NCI-H2196 (cell line): ENCODE results near the gene MSH3.
"Not testable (repeated sequence)": the region's sequence is repeated elsewhere in the genome, so short reads cannot be mapped to it uniquely, and the experiment has no call there.

ENCODE experiments used
- DNase-seq: peaks from one replicate; lab custom pipeline; 2025; ENCODE audit not compliant: unreplicated experiment; lab: John Stamatoyannopoulos, UW

The MSH3 gene

DNA sequence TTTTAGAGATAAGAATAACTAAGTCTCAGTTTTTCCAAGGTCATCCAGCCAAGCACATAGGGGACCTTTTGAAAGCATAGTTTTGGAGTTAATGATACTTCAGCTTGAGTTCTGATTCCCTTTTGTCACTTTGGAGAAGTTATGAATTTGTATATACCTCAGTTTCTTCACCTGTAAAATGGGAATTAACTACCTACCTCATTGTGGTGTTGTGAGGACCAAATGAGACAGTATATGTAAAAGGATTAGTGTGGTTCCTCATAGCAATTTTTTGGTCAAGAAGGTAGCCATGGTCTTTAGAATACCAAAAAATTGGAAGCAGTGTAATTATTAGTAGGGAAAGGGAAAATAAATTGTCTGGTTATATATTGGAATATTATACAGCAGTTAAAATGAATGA is 98.0 kb downstream of the MSH3 start:
- DNase-seq = no peak

DNA sequence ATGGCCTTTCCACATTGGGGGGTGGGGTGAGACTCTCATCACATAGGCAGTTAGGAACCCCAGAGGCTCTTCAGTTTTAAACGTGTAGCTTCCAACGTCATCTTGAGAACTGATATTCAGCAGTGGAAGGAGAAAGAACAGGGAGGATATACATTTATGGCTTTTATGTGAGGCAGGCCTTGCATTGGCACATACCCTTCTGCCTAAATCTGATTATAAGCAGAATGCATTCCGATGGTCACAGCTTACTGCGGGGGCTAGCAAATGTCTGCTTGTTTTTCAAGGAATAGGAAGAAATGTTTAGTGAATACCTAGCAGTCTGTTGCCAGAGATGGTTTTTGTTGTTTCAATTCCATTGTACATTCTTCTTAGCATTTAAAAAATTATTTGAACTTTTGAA is 99.3 kb downstream of the MSH3 start:
- DNase-seq = no peak

DNA sequence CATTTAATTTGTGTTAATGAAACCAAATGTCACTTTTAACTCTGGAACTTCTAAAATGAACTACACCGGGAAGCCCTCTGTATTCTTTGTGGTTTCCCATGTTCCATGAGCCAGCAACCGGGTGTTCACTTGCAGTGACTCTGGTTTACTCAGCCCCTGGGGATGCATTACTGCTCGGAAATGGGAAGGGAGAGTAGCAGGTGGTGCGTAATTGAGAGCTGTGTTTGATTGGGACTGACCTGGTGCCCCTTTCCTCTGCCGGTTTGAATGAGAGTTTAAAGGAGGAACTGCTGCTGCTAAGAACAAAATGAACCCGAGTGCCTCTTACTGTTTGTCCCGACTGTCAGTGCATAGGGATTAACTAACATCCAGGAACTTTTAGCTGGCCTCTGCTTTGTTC is 100.4 kb downstream of the MSH3 start:
- no peak for DNase-seq

DNA sequence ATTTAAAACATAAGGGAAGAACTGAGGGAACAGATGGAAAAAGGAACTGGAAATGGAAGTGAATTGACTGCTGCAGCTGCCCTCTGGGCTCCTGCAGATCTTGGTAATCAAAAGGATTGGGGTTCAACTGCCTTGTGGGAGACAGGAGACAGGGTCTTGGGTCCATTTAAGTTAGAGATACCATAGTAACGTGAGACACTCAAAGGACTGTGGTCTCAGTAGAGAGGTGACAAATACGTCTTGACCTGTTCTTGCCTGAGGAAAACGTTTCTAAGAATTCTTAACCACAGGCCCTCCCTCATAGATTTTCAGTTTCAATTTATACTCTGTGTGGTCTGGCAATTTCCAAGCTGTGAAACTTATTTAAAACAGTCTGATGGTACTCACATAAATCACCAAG is 101.2 kb downstream of the MSH3 start:
- no peak for DNase-seq

DNA sequence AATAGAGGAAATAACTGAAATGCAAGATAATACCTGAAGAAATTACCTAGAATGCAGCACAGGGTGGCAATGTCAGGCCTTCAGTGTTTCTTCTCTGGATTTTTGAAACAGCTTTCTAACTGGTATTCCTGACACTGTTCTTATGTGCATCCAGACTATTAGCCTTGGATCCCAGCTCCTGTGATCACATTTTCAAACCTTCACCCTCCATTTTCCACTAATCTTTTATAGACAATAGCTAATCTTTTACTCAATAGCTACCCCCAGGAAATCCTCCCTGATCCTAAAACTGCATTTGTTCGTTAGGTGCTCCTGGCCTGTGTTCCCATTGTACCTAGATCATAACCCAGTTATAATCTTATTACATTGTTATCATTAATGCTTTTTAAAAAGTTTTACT is 101.8 kb downstream of the MSH3 start:
- DNase-seq = no peak

DNA sequence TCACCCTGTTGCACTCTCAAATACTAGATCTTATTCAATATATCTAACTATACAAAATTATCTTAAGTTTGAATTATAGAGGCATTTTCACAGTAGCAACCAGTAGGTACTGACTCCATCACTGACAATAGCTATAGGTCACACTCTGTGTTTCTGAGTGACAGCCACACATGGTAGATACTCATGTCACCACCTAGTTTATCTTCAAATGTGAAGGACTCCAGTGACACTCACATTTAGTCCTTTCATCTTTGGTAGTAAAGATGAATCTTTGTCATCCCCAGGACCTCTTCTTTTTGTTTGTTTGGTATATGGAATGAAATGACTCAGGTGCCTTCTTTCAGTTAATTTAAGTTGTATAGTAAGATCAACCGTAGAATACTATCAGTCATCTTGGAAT is 102.8 kb downstream of the MSH3 start:
- DNase-seq = no peak

DNA sequence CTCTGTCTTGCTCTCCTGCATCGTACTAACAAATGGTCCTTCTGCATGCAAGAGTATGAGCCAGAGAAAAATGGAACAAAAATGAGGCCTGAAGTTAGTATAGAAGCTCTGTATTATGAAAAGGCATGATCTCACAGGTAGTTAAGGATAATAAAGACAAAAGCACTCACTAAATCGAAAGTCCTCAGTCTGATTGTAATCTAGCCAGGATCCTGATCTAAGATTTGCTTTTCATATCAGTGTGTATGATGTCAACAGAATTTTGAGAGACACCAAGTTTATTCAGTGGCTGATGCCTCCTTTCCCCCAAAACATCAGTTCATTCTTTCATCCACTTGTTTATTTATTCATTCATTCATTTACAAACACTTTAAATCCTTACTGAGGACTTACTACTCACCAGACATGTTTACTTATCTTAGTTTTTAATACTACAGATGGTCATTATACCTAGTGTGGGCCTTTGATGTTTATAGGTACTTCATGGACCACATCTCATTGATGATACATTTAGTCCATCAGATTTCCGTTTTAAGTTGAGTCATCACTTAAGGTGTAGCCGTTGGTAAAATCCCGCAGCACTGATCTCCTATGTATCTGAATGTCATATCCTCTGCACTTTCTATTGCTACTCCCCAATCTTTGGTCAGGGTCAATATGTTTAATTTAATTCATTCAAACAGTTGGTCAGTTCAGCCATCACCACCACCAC is 105.6 kb downstream of the MSH3 start:
- DNase-seq = no peak

DNA sequence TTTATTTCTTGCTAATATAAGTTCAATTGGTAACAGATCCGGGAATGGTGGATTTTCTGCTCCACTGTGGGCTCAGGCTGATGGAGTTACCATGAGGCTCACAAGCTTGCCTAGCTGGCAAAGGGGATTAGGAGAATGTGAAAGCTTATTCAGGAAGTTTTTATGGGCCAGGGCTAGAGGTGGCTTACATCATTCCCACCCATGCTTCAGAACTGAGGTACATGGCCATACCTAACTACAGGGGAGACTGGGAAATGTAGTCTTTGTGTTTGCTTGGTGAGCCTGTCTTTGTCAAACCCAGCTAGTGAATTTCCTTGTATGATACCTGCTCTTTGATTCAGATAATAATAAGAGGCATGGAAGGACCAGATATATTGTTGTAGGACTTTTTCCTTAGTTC is 106.2 kb downstream of the MSH3 start:
- no peak for DNase-seq

DNA sequence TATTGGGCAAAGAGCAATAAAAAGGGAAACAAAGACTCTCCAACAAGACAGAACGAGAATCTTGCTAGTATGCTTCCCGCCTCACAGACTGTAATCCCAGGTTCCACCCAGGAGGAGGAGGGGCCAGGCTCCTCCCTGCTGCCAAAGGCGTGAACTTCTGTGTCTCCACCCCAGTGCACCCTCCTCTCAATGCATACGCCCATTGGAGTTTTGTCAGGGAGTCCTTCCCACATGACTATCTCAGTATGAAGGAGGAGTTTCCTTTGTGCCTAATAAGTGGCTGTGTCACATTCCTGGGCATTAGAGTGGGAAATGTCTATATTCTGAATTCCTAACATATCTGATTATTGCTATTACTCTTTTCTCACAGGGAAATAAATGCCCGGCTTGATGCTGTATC is 106.7 kb downstream of the MSH3 start:
- no peak for DNase-seq

DNA sequence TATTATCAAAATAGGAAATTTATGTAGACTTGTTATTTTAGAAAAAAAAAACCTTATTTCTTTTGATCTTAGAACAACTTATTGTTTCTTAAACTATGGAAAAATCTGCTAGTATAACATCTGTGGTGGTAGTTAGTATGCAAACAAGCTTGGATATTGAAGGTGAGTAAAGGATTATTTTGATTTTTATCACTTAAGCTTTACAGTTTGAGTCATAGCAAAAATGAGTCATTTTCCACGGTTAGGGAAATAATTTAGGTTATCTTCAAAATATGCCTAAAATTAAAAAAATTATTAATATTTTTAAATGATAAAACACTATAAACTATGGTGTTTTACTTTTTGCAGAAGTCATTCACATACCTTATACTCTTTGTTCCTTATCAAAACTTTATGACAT is 107.5 kb downstream of the MSH3 start:
- DNase-seq = no peak

DNA sequence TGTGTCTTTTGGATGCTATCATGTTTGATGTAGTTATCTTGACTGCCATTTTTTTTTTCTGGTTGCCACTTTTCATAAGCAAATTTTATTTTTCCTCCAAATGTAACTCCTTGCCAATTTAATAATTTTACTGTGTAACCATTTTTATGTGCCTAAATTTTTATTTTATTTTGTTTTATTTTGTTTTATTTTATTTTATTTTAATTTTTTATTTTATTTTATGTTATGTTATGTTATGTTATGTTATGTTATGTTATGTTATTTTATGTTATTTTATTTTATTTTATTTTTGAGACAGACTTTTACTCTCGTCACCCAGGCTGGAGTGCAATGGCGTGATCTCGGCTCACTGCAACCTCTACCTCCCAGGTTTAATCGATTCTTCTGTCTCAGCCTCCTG is 108.1 kb downstream of the MSH3 start:
- DNase-seq = no peak

DNA sequence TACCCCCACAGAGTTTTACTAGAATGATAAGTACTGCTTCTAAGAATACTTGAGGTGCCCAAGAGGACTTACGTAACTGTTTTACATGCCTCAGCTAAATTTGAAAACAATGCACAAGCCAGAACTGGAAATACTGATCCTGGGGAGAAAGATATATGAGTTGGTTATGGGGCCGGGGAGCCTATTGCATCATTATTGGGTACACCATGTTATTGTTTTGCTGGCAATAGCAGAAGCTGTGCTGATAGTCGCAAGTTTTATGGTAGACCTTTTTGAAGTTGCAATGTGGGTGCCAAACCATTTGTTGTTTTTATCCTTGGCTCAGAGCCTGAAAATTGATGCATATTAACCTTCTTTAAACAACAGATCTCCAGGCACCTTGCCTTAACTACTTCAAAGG is 108.8 kb downstream of the MSH3 start:
- DNase-seq = no peak

DNA sequence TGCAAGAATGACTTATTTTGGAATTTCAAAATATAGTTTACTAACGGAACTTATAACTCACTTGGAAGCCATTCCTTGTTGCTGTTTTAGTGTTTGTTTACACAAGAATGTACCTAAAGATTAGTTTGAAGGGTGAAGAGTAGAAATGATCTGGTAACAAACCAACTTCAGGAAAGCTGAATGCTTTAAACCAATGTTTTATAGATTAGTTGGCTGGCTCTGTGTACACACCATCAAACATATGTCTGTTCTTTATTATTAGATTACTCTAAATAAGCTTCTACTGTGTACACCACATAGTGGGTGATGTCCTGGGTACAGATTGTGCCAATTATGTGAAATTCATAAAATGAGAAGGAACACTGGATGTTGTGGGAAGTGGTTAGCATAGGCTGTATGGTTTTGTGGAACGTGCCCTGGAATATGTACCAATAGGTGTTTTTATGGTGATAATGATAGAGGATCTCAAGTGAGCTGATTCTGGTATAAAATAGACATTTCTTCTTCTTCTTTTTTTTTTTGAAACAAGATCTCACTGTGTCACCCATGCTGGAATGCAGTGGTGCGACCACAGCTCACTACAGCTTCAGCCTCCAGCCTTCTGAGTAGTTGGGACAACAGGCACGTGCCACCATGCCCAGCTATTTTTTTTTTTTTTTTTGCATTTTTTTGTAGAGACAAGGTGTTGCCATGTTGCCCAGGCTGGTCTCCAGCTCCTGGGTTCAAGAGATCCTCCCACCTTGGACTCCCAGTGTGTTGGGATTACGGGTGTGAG is 109.6 kb downstream of the MSH3 start:
- no peak for DNase-seq

DNA sequence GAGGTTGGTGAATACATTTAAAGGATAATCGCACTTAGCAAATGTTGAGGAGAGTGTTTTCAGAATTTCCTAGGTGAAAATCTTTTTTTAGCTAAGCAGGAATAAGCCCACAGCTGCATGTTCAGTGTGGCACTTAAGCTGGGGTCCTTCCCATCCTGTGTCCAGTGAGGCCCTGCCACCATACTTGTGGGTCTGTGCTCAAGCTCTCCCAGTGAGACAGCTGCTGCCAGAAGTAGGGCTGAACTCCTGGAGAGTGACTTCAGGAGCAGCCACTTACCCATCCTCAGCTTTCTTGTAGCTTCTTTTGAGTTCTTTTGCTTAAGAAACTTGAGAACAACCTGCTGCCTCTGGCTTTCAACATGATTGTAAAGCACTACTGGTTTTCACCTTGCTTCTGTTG is 110.3 kb downstream of the MSH3 start:
- DNase-seq = no peak

DNA sequence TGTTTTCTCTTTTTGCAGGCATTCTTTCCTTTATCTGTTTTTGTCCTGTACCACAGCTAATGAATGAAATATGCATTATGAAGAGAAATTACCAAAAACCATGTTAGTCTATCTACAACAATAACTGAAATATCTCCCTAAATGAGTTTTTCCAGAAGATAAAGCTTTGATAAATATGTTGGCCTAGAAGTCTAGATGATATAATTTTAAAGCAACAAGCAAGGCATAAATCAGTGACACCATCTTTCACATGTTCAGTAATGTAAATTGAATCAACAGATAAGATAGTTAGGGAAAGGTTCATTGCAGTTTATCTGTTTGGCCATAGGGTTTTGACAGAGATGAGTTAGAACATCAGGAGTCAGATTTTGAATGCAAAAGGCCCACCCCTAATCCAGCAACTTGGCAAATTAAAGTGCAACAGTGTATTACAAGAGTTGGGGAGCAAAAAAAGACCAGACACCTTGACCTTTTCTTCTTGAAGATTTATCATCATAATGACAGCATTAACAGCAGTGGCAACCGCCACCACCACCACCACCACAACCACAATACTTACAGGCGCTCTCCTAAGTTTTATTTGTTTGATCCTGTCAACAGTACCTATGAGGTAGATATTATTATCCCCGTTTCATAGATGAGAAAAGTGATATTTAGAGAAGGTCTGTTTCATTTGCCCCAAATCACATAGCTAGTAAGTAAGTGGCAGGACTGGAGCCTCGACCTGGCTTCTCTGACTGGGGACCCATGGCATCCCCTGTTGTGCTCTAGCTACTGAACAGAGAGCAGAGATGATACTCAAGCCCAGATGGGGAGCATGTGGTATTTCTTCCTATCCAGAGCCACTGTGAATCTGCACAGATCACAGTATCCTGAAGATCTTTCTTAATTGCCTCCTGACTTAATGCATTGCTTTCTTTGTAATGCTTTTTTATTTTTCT is 123.2 kb downstream of the MSH3 start:
- DNase-seq = no peak

DNA sequence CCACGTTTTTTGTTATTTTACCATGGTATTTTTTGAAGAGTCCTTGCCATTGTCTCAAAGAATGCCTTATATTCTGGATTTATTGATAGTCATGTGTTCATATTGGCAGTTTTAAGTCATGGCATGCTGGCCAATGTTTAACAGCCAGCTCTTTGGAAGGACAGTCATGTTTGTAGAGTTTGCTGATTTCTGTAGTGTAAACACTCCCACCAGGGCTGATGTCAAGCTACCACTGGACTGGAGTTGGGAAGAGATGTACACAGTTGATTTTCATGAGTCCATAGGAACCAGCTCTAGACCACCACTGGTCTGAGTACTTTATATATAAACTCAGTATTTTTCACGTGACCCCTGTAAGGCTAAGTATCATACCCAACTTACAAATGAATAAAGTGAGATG is 125.6 kb downstream of the MSH3 start:
- no peak for DNase-seq

DNA sequence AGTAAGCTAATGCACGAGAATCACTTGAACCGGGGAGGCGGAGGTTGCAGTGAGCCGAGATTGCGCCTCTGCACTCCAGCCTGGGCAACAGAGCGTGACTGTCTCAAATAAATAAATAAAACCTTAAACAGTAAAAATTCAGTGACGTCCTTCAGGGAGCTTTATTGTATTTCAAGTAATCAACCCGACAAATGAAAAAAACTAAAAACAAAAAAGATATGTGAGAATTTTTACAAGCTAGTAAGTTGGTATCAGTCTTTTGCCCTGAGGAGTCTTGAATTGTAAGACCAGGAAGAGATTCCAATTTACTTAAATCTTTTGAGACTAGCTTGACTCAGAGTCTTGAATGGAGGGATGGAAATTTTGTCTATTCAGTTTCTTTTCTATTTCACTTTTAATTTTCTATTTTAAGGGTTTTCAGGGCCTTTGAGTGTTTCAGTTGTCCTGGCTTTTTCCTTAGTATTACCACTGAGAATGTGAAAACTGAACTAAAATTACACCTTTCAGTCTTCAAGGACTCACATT is 126.4 kb downstream of the MSH3 start:
- no peak for DNase-seq

DNA sequence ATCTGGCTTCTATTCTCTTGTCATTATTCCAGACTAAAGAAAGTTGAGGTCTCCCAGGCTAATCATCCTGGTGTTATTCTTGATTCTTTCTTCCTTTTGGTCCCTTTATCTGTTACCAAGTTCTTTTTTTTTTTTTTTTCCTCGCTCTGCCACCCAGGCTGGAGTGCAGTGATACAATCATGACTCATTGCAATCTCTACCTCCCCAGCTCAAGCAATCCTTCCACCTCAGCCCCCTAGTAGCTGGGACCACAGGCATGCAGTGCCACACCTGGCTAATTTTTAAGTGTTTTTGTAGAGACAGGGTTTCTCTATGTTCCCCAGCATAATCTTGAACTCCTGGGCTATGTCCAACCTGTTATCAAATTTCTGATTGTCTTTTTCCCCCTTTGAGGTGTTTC is 126.9 kb downstream of the MSH3 start:
- DNase-seq = no peak

DNA sequence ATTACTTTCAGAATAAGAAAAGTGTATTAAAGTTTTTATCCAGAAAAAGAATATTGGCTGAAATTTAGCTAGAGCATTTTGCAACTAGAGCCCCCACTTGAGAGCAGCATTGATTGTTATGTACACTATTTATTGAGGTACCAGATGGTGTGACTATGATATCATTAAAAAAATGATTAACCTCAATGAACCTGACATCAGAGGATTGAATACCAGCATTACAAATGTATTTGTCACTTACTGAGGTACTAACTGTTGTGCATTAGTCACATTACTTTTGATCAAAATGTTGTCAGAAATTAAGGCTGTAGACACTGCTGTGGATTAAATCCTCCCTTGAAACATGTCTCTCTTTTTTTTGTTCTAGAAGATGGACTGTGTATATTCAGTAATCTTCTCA is 128.2 kb downstream of the MSH3 start:
- no peak for DNase-seq

DNA sequence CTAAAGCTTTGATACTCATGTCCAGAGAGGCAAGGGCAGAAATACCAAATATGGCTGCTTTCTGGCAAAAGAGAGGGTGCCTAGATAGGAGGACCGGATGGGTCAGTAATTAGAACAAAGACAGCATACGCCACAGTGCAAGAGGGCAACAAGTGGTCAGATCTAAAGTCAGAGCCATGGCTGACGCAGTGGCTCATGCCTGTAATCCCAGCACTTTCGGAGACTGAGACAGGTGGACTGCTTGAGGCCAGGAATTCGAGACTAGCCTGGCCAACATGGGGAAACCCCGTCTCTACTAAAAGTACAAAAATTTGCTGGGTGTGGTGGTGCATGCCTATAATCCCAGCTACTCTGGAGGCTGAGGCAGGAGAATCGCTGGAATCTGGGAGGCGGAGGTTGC is 129.3 kb downstream of the MSH3 start:
- DNase-seq = not testable (repeated sequence)

DNA sequence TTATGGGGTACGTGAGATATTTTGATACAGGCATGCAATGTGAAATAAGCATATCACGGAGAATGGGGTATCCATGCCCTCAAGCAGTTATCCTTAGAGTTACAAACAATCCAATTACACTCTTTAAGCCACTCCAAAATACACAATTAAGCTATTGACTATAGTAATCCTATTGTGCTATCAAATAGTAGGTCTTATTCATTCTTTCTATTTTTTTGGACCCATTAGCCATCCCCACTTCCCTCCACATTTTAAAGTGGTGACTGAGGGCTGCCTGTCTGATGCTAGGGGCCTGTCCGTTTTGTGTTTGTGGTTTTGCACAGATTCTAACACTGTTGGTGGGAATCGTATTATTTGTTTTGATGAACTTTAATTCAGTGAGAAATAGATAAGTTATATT is 130.0 kb downstream of the MSH3 start:
- no peak for DNase-seq
